GM10847 (cell line): Measurements from ENCODE around the gene ARFRP1.
A peak's percentile ranks its signal among the peaks of the same experiment; 100 is the strongest.

Experiments
- POLR2A ChIP-seq: IDR thresholded peaks from 2 replicates; pipeline ENCODE4 v1.6.1; 2011; ENCODE audit not compliant: insufficient read length; ENCODE audit errors: extremely low read depth

Gene ARFRP1

GRCh38 chr20:63746751-63747315 lies 39.1 kb upstream of the ARFRP1 start:
- no peak for TF ChIP-seq POLR2A

- no peak for TF ChIP-seq POLR2A
These were observed 38.4 kb upstream of the ARFRP1 start for GRCh38 chr20:63745961-63746731.

GRCh38 chr20:63745424-63745805 lies 37.6 kb upstream of the ARFRP1 start:
- TF ChIP-seq POLR2A, result no peak

GRCh38 chr20:63744574-63745423 lies 37.0 kb upstream of the ARFRP1 start:
- no peak for TF ChIP-seq POLR2A

- TF ChIP-seq POLR2A, result no peak
These were observed 36.4 kb upstream of the ARFRP1 start for GRCh38 chr20:63744158-63744557.

GRCh38 chr20:63743210-63743970 lies 35.6 kb upstream of the ARFRP1 start:
- no peak for TF ChIP-seq POLR2A

- TF ChIP-seq POLR2A, result no peak
These were observed 34.7 kb upstream of the ARFRP1 start for GRCh38 chr20:63742381-63743024.

- no peak for TF ChIP-seq POLR2A
These were observed 34.1 kb upstream of the ARFRP1 start for GRCh38 chr20:63741676-63742380.

- TF ChIP-seq POLR2A, result no peak
These were observed 33.5 kb upstream of the ARFRP1 start for GRCh38 chr20:63741354-63741675.

GRCh38 chr20:63740627-63741353 lies 33.0 kb upstream of the ARFRP1 start:
- no peak for TF ChIP-seq POLR2A

- peak; percentile 6 for TF ChIP-seq POLR2A
These were observed 32.4 kb upstream of the ARFRP1 start for GRCh38 chr20:63740070-63740626.

- peak; percentile 6 for TF ChIP-seq POLR2A
These were observed 31.6 kb upstream of the ARFRP1 start, which contains the start of gene SLC2A4RG for GRCh38 chr20:63739130-63740069. TSS of gene SLC2A4RG (plus strand) at chr20:63739776. CDS start at chr20:63739913, 137 bp downstream.

- no peak for TF ChIP-seq POLR2A
These were observed 30.9 kb upstream of the ARFRP1 start for GRCh38 chr20:63738687-63739129.
